HG02840 (cell line): ENCODE data around the gene EOGT.

Experiments
- ATAC-seq: cut with Tn5 transposase; IDR thresholded peaks from one replicate; pipeline ENCODE4 v1.9.1; 2021; ENCODE audit warnings: mild to moderate bottlenecking, moderate library complexity, moderate number of reproducible peaks; ENCODE audit not compliant: unreplicated experiment, low FRiP score

EOGT gene

DNA sequence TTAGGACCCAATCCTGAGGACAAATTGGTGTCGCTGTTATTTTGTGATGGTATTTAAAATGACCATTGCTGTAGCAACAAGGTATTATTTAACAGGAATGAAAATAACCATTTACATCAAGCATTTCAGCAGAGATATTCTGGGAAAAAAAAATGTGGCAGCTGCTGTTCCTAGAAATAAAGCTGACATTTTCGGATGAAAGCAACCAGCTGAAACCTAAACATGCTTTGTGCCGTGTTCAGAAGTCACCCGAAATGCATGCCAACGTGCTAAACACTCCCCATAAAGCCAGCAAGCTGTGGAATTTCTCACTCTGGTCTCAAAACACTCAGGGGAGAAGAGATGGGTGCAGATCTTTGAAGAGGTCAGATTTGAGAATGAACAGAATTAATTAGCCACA, 49.6 kb downstream of the EOGT start:
- ATAC-seq: no peak

- no peak for ATAC-seq
Observed at GRCh38 chr3:68963376-68963775, 50.1 kb downstream of the EOGT start.

DNA sequence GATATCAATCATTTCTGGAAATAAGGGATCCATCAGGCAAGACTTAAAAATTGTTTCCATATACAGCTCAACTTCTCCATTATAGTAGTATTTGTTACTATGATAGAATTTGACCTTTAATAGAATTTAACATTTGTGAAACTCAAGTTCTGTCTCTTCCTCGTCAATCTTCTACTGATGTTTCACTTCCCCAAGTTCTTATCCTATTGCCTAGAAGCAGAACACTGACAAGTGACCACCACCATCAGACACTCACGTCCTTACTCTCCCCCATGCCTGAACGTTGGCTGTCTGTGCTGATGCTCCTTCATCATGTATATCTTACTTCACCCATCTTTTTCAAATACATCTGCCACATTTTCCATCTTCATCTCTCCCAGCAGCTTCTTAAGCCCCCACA, 54.6 kb downstream of the EOGT start:
- ATAC-seq: no peak

- no peak for ATAC-seq
Observed at GRCh38 chr3:68957895-68958294, 55.6 kb downstream of the EOGT start.

GRCh38 chr3:68953816-68954444, 59.6 kb downstream of the EOGT start:
- no peak for ATAC-seq

- ATAC-seq: no peak
Observed at GRCh38 chr3:68945225-68945624, 68.3 kb downstream of the EOGT start.

GRCh38 chr3:68943753-68944500, 69.6 kb downstream of the EOGT start:
- no peak for ATAC-seq

DNA sequence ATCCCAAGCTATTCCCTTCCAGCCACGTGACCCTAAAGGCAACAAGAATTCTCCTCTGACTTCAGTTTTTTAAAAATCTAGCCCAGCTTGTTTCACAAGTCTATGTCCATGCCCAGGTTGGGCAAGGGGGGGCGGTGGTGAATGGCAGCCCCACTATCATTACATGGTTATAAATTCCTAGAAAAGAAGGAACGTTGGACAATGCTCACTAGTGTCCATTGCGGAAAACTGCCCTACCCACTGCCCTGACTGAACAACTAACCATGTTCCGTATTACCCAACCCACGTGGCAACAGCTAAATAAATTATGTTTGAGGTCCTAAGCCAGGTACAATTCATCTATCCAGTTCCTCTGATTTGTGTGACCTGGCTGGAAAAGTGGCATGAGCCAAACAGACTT, 72.4 kb downstream of the EOGT start:
- ATAC-seq: no peak

- ATAC-seq: no peak
Observed at GRCh38 chr3:68936856-68937255, 76.6 kb downstream of the EOGT start.

GRCh38 chr3:68935778-68936177, 77.7 kb downstream of the EOGT start:
- ATAC-seq: no peak

GRCh38 chr3:68931406-68932149, 81.9 kb downstream of the EOGT start:
- no peak for ATAC-seq
